ENCODE measurements around the gene GNL3L.
"Not testable (repeated sequence)": the region's sequence is repeated elsewhere in the genome, so short reads cannot be mapped to it uniquely, and the experiment has no call there.

The GNL3L gene

DNA sequence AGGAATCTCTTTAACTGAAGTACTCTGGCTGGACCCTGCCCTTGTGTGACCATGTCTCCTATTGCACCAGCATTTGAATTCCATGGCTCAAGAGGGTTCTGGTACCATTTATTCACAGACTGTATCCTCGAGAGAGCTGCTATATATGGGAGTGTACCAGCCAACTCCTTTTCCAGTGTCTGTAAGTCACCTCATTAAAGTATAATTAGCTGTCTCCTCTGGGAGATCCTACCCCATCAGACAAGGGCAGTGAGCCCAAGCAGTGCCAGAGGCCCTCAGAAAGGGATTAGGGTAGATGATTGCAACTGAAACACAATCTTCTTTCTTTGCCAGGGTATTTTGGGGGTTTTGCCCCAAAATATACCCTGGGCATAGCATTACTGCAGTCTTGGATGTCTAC, 31.6 kb downstream of the GNL3L start:
- DNase-seq: no peak

DNA sequence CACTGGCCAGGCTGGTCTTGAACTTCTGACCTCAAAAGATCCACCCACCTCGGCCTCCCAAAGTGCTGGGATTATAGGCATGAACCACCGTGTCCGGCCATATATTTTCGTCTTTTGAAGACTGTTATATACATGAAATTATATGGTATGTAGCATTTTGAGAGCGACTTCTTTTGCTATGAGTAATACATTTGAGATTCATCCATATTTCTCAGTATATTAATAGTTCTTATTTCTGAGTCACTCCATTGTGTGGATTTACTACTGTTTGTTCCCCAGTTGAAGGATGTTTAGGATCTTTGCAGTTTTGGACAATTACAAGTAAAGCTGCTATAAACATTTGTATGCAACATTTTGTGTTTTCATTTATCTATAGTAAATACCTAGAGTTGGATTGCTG, 34.9 kb downstream of the GNL3L start:
- no peak for DNase-seq

DNA sequence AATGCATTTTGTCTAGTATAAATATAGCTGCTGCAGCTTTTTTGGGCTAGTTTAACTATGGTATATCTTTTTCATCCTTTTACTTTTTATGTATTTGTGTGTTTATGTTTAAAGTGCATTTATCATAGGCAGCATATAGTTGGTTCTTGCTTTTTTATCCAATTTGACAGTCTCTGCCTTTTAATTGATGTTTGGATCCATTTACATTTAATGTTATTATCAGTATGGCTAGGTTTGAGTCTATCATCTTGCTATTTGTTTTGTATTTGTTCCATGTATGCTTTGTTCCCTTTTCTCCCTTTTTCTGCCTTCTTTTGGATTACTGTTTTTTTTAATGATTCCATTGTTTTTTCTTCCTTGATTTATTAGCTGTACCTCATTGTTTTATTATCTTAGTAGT, 40.3 kb downstream of the GNL3L start:
- no peak for DNase-seq

DNA sequence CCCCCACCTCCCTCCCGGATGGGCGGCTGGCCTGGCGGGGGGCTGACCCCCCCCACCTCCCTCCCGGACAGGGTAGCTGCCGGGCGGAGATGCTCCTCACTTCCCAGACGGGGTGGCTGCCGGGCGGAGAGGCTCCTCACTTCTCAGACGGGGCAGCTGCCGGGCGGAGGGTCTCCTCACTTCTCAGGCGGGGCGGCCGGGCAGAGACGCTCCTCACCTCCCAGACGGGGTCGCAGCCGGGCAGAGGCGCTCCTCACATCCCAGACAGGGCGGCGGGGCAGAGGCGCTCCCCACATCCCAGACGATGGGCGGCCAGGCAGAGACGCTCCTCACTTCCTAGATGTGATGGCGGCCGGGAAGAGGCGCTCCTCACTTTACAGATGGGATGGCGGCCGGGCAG, 42.6 kb downstream of the GNL3L start:
- not testable (repeated sequence) for DNase-seq

DNA sequence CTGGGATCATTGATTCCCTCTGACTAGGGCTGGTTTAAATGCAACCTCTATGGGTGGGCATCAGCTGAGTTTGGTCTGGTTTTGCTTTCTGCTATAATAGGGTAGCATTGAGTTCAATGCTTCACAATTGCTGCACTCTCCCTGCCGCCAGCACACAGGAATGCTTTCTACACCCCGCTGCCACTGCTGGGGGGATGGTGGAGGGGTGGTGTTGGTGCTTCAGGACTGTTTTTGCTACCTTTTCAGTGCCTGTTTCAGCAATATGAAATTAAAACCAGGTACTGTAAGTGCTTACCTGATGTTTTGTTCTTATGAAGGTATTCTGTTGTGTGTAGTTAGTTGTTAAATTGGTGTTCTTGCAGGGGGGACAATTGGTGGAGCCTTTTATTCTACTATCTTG, 67.7 kb downstream of the GNL3L start:
- no peak for DNase-seq

DNA sequence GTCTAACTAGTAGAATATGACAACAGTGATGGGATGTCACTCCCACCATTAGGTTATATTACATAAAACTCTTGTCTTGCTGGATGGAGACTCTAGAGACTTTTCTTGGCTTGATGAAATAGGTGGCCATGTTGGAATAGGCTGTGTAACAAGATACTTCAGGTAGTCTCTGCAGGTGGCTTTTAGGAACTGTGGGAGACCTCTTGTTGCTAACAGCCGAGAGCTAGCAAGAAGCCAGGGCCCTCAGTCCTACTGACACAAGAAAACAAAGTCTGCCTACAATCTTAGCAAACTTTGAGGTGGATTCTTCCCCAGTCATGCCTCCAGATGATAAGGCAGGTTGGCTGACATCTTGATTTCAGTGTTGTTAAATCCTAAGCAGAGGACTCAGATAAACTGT, 72.5 kb downstream of the GNL3L start:
- DNase-seq: no peak

All from NCI-H446 (cell line).